Measurements from ENCODE around the gene TMPRSS4.

The TMPRSS4 gene

GRCh38 chr11:118152552-118153471 is 75.9 kb downstream of the TMPRSS4 start, which contains the start of gene SCN4B:
Gene SCN4B (minus strand): TSS chr11:118152823. CDS start chr11:118152673, 150 bp downstream.
- H3K4me3 ChIP-seq (replicated peaks; ENCODE audit: low read depth, low read length): peak within 1 kb of the TSS; percentile 53
- no peak for TF ChIP-seq CTCF (IDR thresholded peaks at IDR 0.05; ENCODE audit: low read depth, low read length, missing control alignments)
- no peak for DNase-seq (ENCODE audit: extremely low read depth, low read depth)

- TF ChIP-seq CTCF (IDR thresholded peaks at IDR 0.05; ENCODE audit: low read depth, low read length, missing control alignments): no peak
- peak overlapping the region; percentile 53 for H3K4me3 ChIP-seq (replicated peaks; ENCODE audit: low read depth, low read length)
- DNase-seq (ENCODE audit: extremely low read depth, low read depth): no peak
These were observed 76.6 kb downstream of the TMPRSS4 start for GRCh38 chr11:118153516-118153915.

- TF ChIP-seq CTCF (IDR thresholded peaks at IDR 0.05; ENCODE audit: low read depth, low read length, missing control alignments): no peak
- H3K4me3 ChIP-seq (replicated peaks; ENCODE audit: low read depth, low read length): no peak overlapping the region
- DNase-seq (ENCODE audit: extremely low read depth, low read depth): no peak
These were observed 77.1 kb downstream of the TMPRSS4 start for GRCh38 chr11:118153976-118154375.

- no peak for TF ChIP-seq CTCF (IDR thresholded peaks at IDR 0.05; ENCODE audit: low read depth, low read length, missing control alignments)
- DNase-seq (ENCODE audit: extremely low read depth, low read depth): no peak
- H3K4me3 ChIP-seq (replicated peaks; ENCODE audit: low read depth, low read length): no peak overlapping the region
These were observed 77.8 kb downstream of the TMPRSS4 start for GRCh38 chr11:118154641-118155040.

GRCh38 chr11:118155776-118156530 is 79.1 kb downstream of the TMPRSS4 start:
- H3K4me3 ChIP-seq (replicated peaks; ENCODE audit: low read depth, low read length): no peak overlapping the region
- DNase-seq (ENCODE audit: extremely low read depth, low read depth): no peak
- TF ChIP-seq CTCF (IDR thresholded peaks at IDR 0.05; ENCODE audit: low read depth, low read length, missing control alignments): no peak

- no peak for TF ChIP-seq CTCF (IDR thresholded peaks at IDR 0.05; ENCODE audit: low read depth, low read length, missing control alignments)
- DNase-seq (ENCODE audit: extremely low read depth, low read depth): no peak
- no peak overlapping the region for H3K4me3 ChIP-seq (replicated peaks; ENCODE audit: low read depth, low read length)
These were observed 79.8 kb downstream of the TMPRSS4 start for GRCh38 chr11:118156531-118157185.

Measured in HFF-Myc (cell line).